ENCODE data around the gene ZNF75A.
A peak's percentile ranks its signal among the peaks of the same experiment; 100 is the strongest.
"Not testable (repeated sequence)": the region's sequence is repeated elsewhere in the genome, so short reads cannot be mapped to it uniquely, and the experiment has no call there.

ZNF75A gene

GRCh38 chr16:3305109-3306068 lies at the start of gene ZNF75A, which contains the start of gene TIGD7:
TSS of gene ZNF75A (plus strand) at chr16:3305497. CDS start at chr16:3308429, 2,932 bp downstream.
TSS of gene TIGD7 (minus strand) at chr16:3305430. CDS start at chr16:3300614, 4,816 bp downstream.
- DNase-seq (ENCODE audit: low read depth in 2 of 2, low spot score in 1 of 2): peak; percentile 47 to 70

DNA sequence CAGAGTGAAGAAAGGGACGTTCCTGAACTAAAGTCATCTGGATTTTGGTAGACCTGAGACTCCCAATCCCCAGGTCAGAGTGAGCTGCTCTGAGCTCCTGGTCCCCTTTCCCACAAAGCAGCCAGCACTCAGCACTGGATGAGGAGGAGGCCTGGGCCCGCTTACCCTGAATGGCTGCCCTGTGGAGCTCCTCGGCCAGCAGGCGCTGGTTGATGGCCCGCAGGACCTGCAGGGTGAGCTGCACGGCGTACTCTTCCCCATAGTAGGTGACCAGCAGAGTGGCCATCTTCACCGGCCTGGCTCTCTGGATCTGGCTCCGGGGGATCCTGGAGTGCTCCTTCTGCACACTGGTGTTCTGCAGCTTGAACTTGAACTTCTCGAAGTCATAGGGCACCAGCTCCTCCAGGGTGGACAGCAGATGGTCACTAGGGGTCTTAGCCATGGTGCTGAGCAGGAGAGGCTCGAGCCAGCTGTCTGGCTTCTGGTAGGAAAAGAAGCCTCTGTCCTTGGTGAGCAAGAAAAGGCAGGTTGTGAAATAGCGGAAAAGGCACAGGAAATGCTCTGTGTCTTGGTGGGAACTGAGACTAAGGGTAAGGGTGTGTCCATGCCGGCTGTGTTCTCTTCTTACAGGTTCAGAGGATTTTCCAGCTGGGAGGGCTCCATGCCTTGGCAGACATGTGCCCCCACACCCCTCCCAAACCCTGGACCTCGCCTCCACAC lies 49.0 kb upstream of the ZNF75A start, which contains the start of gene MEFV:
Gene MEFV, minus strand, starts transcription at position 488 of the 720 bp plus-strand sequence. Its CDS starts 46 bp downstream, at position 442.
- DNase-seq (ENCODE audit: low read depth in 2 of 2, low spot score in 1 of 2): no peak

DNA sequence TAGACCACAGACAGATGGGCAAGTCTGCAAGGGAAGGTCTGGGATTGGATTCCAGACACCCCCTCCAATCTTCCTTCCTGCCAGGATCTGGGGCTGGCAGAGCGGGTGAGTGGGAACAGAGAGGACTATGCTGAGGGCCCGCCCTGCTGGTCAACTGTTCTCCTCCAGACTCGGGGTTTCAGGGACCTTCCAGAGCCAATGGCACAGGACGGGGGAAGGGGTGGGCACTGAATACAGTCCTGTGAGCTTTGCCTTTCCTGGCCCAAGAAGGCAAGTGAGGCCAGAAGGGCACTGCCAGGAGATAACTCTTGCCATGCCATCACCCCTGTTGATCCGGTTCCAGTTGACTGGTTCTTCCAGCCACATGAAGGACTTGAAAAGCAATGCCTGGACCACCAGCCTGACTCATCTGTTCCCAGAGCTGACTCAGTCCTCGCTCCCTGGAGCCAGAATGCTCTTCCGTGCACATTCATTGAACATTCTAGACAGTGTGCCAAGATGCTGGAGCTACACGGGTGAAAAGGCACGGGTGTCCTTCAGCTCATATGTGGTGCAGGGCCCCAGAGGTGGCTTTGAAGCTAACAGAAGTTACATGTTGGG lies 48.3 kb upstream of the ZNF75A start:
- no peak for DNase-seq (ENCODE audit: low read depth in 2 of 2, low spot score in 1 of 2)

DNA sequence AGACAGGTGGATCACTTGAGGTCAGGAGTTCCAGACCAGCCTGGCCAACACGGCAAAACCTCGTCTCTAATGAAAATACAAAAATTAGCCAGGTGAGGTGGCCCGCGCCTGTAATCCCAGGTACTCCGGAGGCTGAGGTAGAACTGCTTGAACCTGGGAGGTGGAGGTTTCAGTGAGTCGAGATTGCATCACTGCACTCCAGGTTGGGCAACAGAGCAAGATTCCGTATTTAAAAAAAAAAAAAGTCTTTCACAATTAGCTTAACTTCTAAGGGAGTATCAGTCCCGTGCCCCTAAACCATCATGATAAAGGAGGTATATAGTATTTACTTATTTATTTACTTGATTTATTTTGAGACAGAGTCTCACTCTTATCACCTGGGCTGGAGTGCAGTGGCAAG lies 45.5 kb upstream of the ZNF75A start:
- no peak for DNase-seq (ENCODE audit: low read depth in 2 of 2, low spot score in 1 of 2)

- no peak for DNase-seq (ENCODE audit: low read depth in 2 of 2, low spot score in 1 of 2)
Observed at GRCh38 chr16:3262517-3262916, 42.8 kb upstream of the ZNF75A start.

- peak; percentile 93 to 96 for DNase-seq (ENCODE audit: low read depth in 2 of 2, low spot score in 1 of 2)
Observed at GRCh38 chr16:3264137-3265036, 40.9 kb upstream of the ZNF75A start.

GRCh38 chr16:3266873-3267537 lies 38.3 kb upstream of the ZNF75A start:
- no peak for DNase-seq (ENCODE audit: low read depth in 2 of 2, low spot score in 1 of 2)

- DNase-seq (ENCODE audit: low read depth in 2 of 2, low spot score in 1 of 2): no peak
Observed at GRCh38 chr16:3268294-3268693, 37.0 kb upstream of the ZNF75A start.

- not testable (repeated sequence) for DNase-seq (ENCODE audit: low read depth in 2 of 2, low spot score in 1 of 2)
Observed at GRCh38 chr16:3270718-3271117, 34.6 kb upstream of the ZNF75A start.

GRCh38 chr16:3271281-3271680 lies 34.0 kb upstream of the ZNF75A start:
- not testable (repeated sequence) for DNase-seq (ENCODE audit: low read depth in 2 of 2, low spot score in 1 of 2)

GRCh38 chr16:3274490-3274889 lies 30.8 kb upstream of the ZNF75A start:
- DNase-seq (ENCODE audit: low read depth in 2 of 2, low spot score in 1 of 2): no peak

GRCh38 chr16:3274947-3275346 lies 30.4 kb upstream of the ZNF75A start:
- DNase-seq (ENCODE audit: low read depth in 2 of 2, low spot score in 1 of 2): no peak

- DNase-seq (ENCODE audit: low read depth in 2 of 2, low spot score in 1 of 2): no peak
Observed at GRCh38 chr16:3276679-3277078, 28.6 kb upstream of the ZNF75A start.

- no peak for DNase-seq (ENCODE audit: low read depth in 2 of 2, low spot score in 1 of 2)
Observed at GRCh38 chr16:3281222-3281820, 24.0 kb upstream of the ZNF75A start.

DNA sequence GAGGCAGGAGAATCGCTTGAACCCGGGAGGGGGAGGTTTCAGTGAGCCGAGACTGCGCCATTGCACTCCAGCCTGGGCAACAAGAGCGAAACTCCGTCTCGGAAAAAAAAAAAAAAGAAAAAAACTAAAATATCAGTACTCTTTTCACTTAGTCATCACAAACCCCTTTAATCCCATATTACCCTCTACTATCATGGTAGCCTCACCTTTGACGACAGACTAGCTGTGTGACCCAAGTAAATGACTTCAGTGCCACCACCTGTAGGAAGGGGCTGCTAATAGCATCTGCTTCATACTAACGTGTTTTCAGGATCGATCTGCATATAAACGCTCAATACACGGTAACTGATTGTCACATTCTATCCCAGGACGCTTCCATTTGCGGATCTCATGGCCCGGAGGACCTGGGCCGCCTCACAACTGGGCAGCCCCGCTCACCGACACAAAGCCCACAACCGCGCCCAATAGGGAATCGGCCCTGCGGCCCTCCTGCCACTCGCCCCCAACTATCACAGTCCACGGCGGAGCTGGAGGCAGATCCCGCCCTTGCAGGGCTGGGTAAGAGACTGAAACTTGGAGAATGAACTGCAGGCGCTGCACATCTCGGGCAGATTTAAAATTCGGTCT lies 23.1 kb upstream of the ZNF75A start:
- no peak for DNase-seq (ENCODE audit: low read depth in 2 of 2, low spot score in 1 of 2)

DNA sequence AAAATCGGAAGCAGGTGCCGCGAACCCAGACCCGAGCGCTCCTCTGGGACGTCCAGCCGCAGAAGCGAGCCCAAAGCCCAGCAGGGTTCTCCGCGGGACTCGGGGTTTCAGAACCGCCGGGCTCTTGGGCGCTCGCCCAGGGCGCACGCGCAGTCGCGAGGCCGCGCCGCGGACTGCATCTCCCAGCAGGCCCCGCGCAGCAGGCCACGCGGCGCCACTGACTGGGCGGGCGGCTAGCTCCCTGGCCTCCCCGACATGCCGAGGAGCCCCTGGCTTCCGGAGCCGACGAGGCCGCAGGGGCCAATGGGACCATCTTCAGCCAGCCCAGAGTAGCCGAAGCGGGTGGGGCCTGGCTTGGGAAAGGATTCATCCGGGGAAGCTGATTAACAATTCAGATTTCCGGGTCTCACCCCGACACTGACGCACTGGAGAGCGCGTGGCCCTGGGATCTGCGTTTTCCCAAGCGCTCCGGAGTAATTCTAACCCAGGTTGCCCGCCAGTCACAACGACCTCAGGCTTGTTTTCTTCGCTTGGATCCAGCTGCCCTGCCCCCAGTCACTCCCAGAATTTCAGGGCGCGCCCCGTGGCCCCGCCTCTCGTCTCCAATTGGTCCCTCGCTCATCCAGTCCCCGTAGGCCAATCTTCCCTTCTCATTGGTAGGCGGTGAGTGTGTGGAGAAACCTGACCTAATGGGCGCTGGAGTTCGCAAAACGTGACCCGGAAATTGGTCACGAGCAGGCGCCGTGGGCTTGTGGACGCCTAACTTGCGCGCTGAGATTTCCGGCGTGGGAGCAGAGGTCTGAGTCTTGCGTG lies 22.4 kb upstream of the ZNF75A start, which contains the start of gene ZNF263:
Gene ZNF263, plus strand, starts transcription at position 762 of the 813 bp plus-strand sequence. CDS start 328 bp downstream, outside the sequence.
- peak; percentile 81 to 87 for DNase-seq (ENCODE audit: low read depth in 2 of 2, low spot score in 1 of 2)

GRCh38 chr16:3283543-3284447 lies 21.5 kb upstream of the ZNF75A start:
- no peak for DNase-seq (ENCODE audit: low read depth in 2 of 2, low spot score in 1 of 2)
